ENCODE data around the gene HNRNPK. TPM values are rescaled to one million over a fixed set of nuclear protein-coding genes. Genes with fewer than 3 reads are reported as not detected.
A peak's percentile ranks its signal among the peaks of the same experiment; 100 is the strongest.

The HNRNPK gene
- total RNA-seq, 1 donor from 2014 or later, result 691 TPM

- DNase-seq (ENCODE audit: low read depth), result peak; percentile 90
These were observed 45.3 kb downstream of the HNRNPK start for GRCh38 chr9:83934569-83935275.

DNA sequence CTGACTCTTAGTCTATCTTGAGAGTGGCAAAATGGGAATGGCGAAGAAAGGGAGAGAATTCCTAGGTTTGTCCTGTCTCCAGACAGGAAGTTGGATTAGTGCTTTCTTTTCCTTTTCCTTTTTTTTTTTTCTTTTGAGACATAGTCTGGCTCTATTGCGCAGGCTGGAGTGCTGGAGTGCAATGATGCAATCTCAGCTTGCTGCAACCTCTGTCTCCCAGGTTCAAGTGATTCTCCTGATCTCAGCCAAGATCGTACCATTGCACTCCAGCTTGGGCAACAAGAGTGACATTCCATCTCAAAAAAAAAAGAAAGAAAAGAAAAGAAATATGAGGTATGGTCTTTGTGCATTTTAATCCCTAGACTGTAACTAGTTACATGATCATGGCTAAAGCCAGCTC is 46.2 kb downstream of the HNRNPK start:
- peak; percentile 78 for DNase-seq (ENCODE audit: low read depth)

DNA sequence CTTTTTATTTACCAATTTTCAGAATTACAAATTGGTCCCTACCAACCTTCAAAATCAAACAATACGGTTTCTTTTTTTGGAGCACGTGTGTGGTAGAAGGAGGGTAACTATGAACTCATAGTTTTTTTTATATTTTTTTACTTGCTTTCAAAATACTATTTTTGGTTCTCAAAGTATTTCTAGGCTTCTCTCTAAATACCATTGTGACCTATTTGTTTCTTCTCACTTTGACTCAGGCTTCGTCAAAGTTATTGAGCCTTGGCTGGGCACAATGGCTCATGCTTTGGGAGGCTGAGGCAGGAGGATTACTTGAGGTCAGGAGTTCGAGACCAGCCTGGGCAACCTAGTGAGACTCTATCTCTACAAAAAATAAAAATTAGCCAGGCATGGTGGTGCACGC is 47.2 kb downstream of the HNRNPK start:
- DNase-seq (ENCODE audit: low read depth), result no peak

DNA sequence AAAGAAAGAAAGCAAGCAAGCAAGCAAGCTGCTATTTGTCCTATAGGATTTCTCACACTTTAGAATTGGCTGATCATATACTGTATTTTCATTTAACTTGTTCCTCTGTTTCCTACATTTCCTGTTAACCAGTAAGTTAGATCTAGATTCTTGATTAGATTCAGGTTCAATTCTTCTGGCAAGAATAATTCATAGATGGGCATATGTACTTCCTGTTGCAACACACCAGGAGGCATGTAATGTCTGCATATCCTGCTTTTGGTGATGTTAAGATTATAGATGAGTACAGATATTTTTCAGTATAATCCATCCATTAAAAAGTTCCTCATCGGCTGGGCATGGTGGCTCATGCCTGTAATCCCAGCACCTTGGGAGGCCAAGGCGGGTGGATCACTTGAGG is 48.0 kb downstream of the HNRNPK start:
- DNase-seq (ENCODE audit: low read depth), result no peak

GRCh38 chr9:83930881-83931280 is 49.1 kb downstream of the HNRNPK start:
- DNase-seq (ENCODE audit: low read depth), result no peak

- DNase-seq (ENCODE audit: low read depth), result no peak
These were observed 52.4 kb downstream of the HNRNPK start for GRCh38 chr9:83927591-83927990.

DNA sequence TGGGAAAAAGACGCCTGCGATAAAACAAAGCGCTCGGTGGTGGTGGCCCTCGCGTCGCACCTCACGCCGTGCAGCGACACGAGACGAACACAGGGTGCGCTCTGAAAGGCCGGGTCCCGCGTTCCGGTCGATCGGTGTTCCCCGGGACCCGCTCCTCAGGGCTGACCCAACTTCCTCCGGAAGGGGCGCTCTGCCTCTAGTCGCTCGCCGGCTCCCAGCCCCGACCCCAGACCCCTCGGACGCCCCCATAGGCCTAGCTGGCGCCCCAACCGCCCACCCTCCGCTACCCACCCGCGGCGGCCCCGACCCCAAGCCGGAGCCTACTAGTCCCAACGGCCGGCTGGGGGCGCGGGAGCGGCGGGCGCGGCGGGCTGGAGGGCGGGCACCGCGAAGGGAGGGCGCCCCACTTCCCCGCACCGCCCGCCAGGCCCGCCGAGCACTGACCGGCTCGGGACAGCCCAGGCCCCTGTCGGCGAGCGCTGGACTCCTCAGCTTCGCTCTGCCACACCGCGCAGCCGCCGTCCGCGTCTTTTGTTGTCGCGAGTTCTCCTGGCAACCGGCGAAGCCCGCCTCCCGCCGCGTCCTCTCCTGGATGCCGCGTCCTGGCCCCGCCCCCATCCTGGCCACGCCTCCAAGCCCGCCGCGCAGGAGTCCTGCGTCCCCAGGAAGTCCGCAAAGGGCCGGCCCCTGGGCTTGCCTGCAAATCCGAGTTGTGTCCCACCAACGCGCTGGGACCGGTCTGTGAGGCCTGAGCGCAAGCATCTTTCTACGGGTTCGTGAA is 58.9 kb downstream of the HNRNPK start, which contains the start of gene KIF27:
TSS of gene KIF27 (minus strand) at position 506 of the 781 bp plus-strand sequence. CDS start 5,841 bp downstream, outside the sequence.
- DNase-seq (ENCODE audit: low read depth), result peak; percentile 87

- DNase-seq (ENCODE audit: low read depth), result peak; percentile 64
These were observed 59.5 kb downstream of the HNRNPK start for GRCh38 chr9:83920469-83920926.

- DNase-seq (ENCODE audit: low read depth), result no peak
These were observed 60.9 kb downstream of the HNRNPK start for GRCh38 chr9:83919111-83919510.

Other genes starting within 250 kb of the HNRNPK start
- 0.52 and 4.5 TPM in 2 replicates for gene GKAP1, start 162.4 kb downstream of the HNRNPK start, total RNA-seq
- 4.3 and 13.3 TPM in 2 replicates for gene KIF27, start 58.8 kb downstream of the HNRNPK start, total RNA-seq
- 5.2 and 11.6 TPM in 2 replicates for gene RMI1, start 590 bp upstream of the HNRNPK start, total RNA-seq